GM12875 (cell line): Measurements from ENCODE around the gene MAP7.

ENCODE experiments used
- H3K4me3 ChIP-seq: one replicate; pipeline ENCODE4 v1.5.1; 2011; ENCODE audit warnings: low read depth, low read length, control low read depth
- CTCF ChIP-seq: IDR thresholded peaks from 2 replicates; pipeline ENCODE4 v1.5.1; 2011; ENCODE audit warnings: low read depth, mild to moderate bottlenecking, control low read depth, inconsistent platforms, low read length, moderate library complexity, borderline replicate concordance; ENCODE audit not compliant: insufficient read depth

MAP7 gene

GRCh38 chr6:136563386-136564152 is 13.3 kb upstream of the MAP7 start:
- no peak overlapping the region for H3K4me3 ChIP-seq
- no peak for TF ChIP-seq CTCF

- H3K4me3 ChIP-seq = no peak overlapping the region
- no peak for TF ChIP-seq CTCF
These were observed 12.0 kb upstream of the MAP7 start for GRCh38 chr6:136562211-136562610.

GRCh38 chr6:136553166-136553787 is 3.1 kb upstream of the MAP7 start:
- no peak for TF ChIP-seq CTCF
- H3K4me3 ChIP-seq = no peak overlapping the region

DNA sequence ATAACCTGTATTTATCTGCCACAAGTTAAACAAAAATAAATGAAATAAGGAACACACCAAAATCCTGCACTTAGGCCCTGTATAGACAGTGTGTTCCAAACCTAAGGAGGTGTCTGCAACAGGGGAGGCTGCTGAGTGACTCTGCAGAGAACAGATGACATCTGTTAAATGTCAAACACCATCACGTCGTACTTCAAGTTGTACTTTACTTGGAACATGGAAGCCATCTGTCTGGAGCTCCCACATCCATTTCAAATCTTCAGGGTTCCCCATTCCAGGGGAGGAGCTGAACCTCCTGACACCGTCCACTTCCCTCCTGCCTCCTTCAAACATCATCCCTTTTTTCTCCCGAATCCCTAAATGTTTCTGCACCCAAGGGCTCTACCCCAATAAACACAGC is 1.8 kb upstream of the MAP7 start:
- H3K4me3 ChIP-seq = no peak overlapping the region
- no peak for TF ChIP-seq CTCF

- TF ChIP-seq CTCF = no peak
- H3K4me3 ChIP-seq = no peak overlapping the region
These were observed 881 bp upstream of the MAP7 start for GRCh38 chr6:136551103-136551502.

- peak overlapping the region; percentile 49 for H3K4me3 ChIP-seq
- no peak for TF ChIP-seq CTCF
These were observed 235 bp downstream of the MAP7 start for GRCh38 chr6:136550045-136550329.
